ENCODE results near the gene LGR6.

- no peak for TF ChIP-seq CTCF (IDR thresholded peaks at IDR 0.05)
- TF ChIP-seq POLR2A (IDR thresholded peaks at IDR 0.05), result no peak
Measured at GRCh38 chr1:202324646-202325045, 131.0 kb downstream of the LGR6 start.

Measured in Peyer's patch (tissue), 4 donors.